ENCODE measurements around the gene SMPD3. TPM values are rescaled to one million over a fixed set of nuclear protein-coding genes. Genes with fewer than 3 reads are reported as not detected.

SMPD3 gene
- total and polyA plus RNA-seq, 8 donors = 0.83 to 5.5 (median 2.2) TPM

- H3K9me3 ChIP-seq = no peaks in the 10 kb centered on the region
- H3K4me1 ChIP-seq = no peaks in the 10 kb centered on the region
- TF ChIP-seq CTCF (IDR thresholded peaks at IDR 0.05) = no peak
- no peak overlapping the region for H3K27ac ChIP-seq
- no peak for FAIRE-seq
- no peak overlapping the region for H3K4me3 ChIP-seq
- no peaks in the 10 kb centered on the region for H3K27me3 ChIP-seq
- WGBS, 2 donors = 88 to 90% methylated on average over 10 of the region's 10 CpGs
- intact Hi-C loops (cut with DNase I) = no loop called here
- no peak for DNase-seq
- H3K36me3 ChIP-seq = peaks cover 0 to 41% (median 12%) of the 10 kb centered on the region in 3 donors
- ATAC-seq = no peak
Measured at GRCh38 chr16:68349838-68350410, 98.4 kb downstream of the SMPD3 start.

- H3K27ac ChIP-seq = no peak overlapping the region
- H3K4me1 ChIP-seq = no peaks in the 10 kb centered on the region
- no peak for TF ChIP-seq CTCF (IDR thresholded peaks at IDR 0.05)
- intact Hi-C loops (cut with DNase I) = no loop called here
- FAIRE-seq (no peak), DNase-seq (peak in 1 of 6 donors; percentile 3), ATAC-seq (no peak)
- H3K4me3 ChIP-seq = no peak overlapping the region
- 91 to 94% methylated on average over 27 of the region's 27 CpGs for WGBS, 2 donors
- no peaks in the 10 kb centered on the region for H3K9me3 ChIP-seq
- no peaks in the 10 kb centered on the region for H3K27me3 ChIP-seq
- peaks cover 0 to 33% (median 7%) of the 10 kb centered on the region in 3 donors for H3K36me3 ChIP-seq
Measured at GRCh38 chr16:68348639-68349445, 99.5 kb downstream of the SMPD3 start.

GRCh38 chr16:68347605-68348004, 100.7 kb downstream of the SMPD3 start:
- ATAC-seq (no peak), DNase-seq (peak in 1 of 6 donors; percentile 8), FAIRE-seq (no peak)
- H3K27ac ChIP-seq = no peak overlapping the region
- no peaks in the 10 kb centered on the region for H3K4me1 ChIP-seq
- TF ChIP-seq CTCF (IDR thresholded peaks at IDR 0.05) = no peak
- H3K4me3 ChIP-seq = no peak overlapping the region
- H3K9me3 ChIP-seq = no peaks in the 10 kb centered on the region
- peaks cover 0 to 25% (median 6%) of the 10 kb centered on the region in 3 donors for H3K36me3 ChIP-seq
- H3K27me3 ChIP-seq = no peaks in the 10 kb centered on the region
- intact Hi-C loops (cut with DNase I) = no loop called here
- 80 to 86% methylated on average over 4 of the region's 4 CpGs for WGBS, 2 donors

GRCh38 chr16:68346892-68347480, 101.3 kb downstream of the SMPD3 start:
- no peak for FAIRE-seq
- Histone ChIP-seq H3K27ac (no peak overlapping the region), H3K36me3 (peaks cover 0 to 25% (median 6%) of the 10 kb centered on the region in 3 donors), H3K9me3 (no peaks in the 10 kb centered on the region), H3K27me3 (no peaks in the 10 kb centered on the region), H3K4me1 (no peaks in the 10 kb centered on the region), H3K4me3 (no peak overlapping the region)
- WGBS, 2 donors = 90 to 93% methylated on average over 12 of the region's 12 CpGs
- TF ChIP-seq CTCF (IDR thresholded peaks at IDR 0.05) = no peak
- DNase-seq = peak in 1 of 6 donors; percentile 35
- intact Hi-C loops (cut with DNase I) = no loop called here
- no peak for ATAC-seq
